Ovary (tissue), 3 donors: Measurements from ENCODE around the gene PLEKHA5.
"Not testable (repeated sequence)": the region's sequence is repeated elsewhere in the genome, so short reads cannot be mapped to it uniquely, and the experiment has no call there.

Source experiments
- CTCF ChIP-seq, 3 donors: fragments of 450-650 bp in 2 of 3; fragments of 200-600 bp in 1 of 3; IDR thresholded peaks; one replicate each; pipeline versions ENCODE4 v1.5.1 to v1.8.0; 2016 to 2022; ENCODE audit warnings: antibody characterized with exemption in 3 of 3, mild to moderate bottlenecking in 1 of 3
- POLR2A ChIP-seq: fragments of 450-650 bp; IDR thresholded peaks from one replicate; pipeline ENCODE4 v1.6.1; 2017; ENCODE audit warnings: antibody characterized with exemption, mild to moderate bottlenecking, moderate library complexity
- donor health status: DM: no; HTN: no; CAD: no.

GRCh38 chr12:19413582-19413981, 284.0 kb downstream of the PLEKHA5 start:
- TF ChIP-seq CTCF (IDR thresholded peaks at IDR 0.05); POLR2A: not testable (repeated sequence)
